H9 (cell line): ENCODE measurements around the gene EPAS1. TPM values are rescaled to one million over a fixed set of nuclear protein-coding genes. Genes with fewer than 3 reads are reported as not detected.

Source experiments
- DNase-seq: peaks from one replicate; pipeline ENCODE4 v3.0.0-alpha.2; 2017
- H2AFZ ChIP-seq: one replicate; pipeline ENCODE4 v1.6.1; 2013; ENCODE audit warnings: mild to moderate bottlenecking, low read length, control low read depth, moderate library complexity
- H2AK5ac ChIP-seq: 2 replicates; pipeline ENCODE4 v1.6.1; 2013; ENCODE audit warnings: low read length, control low read depth, mixed read lengths; ENCODE audit not compliant: insufficient read length
- H2BK120ac ChIP-seq: one replicate; pipeline ENCODE4 v1.6.1; 2013; ENCODE audit warnings: low read depth, mild to moderate bottlenecking, low read length, control low read depth, inconsistent platforms; ENCODE audit not compliant: poor library complexity, severe bottlenecking
- H2BK12ac ChIP-seq: 2 replicates; pipeline ENCODE4 v1.6.1; 2013; ENCODE audit warnings: low read length, control low read depth, mixed read lengths, low read depth; ENCODE audit not compliant: insufficient read length
- H2BK15ac ChIP-seq: 2 replicates; pipeline ENCODE4 v1.6.1; 2013; ENCODE audit warnings: low read depth, low read length, control low read depth
- H2BK20ac ChIP-seq: one replicate; pipeline ENCODE4 v1.6.1; 2013; ENCODE audit warnings: low read depth, mild to moderate bottlenecking, low read length, control low read depth, inconsistent platforms; ENCODE audit not compliant: poor library complexity, severe bottlenecking
- H2BK5ac ChIP-seq: 2 replicates; pipeline ENCODE4 v1.6.1; 2013; ENCODE audit warnings: low read length, control low read depth, mixed read lengths; ENCODE audit not compliant: insufficient read length
- H3K14ac ChIP-seq: 2 replicates; pipeline ENCODE4 v1.6.1; 2013; ENCODE audit warnings: low read length, control low read depth; ENCODE audit not compliant: insufficient read depth
- H3K18ac ChIP-seq: 2 replicates; pipeline ENCODE4 v1.6.1; 2013; ENCODE audit warnings: low read depth, mild to moderate bottlenecking, mixed read lengths, low read length, control low read depth; ENCODE audit not compliant: insufficient read length
- H3K23ac ChIP-seq: 2 replicates; pipeline ENCODE4 v1.6.1; 2013; ENCODE audit warnings: low read length, control low read depth, mixed read lengths, low read depth; ENCODE audit not compliant: insufficient read length
- H3K23me2 ChIP-seq: 2 replicates; pipeline ENCODE4 v1.6.1; 2013; ENCODE audit warnings: low read depth, mild to moderate bottlenecking, mixed read lengths, low read length, control low read depth; ENCODE audit not compliant: insufficient read length, poor library complexity, severe bottlenecking
- H3K27ac ChIP-seq: 2 replicates; pipeline ENCODE4 v1.5.1; 2013; ENCODE audit warnings: low read length, control low read depth, mixed read lengths, low read depth; ENCODE audit not compliant: insufficient read length
- H3K27me3 ChIP-seq: 2 replicates; pipeline ENCODE4 v1.6.1; 2013; ENCODE audit warnings: low read length, control low read depth, inconsistent platforms; ENCODE audit not compliant: insufficient read depth
- H3K4ac ChIP-seq: 2 replicates; pipeline ENCODE4 v1.6.1; 2013; ENCODE audit warnings: low read depth, mild to moderate bottlenecking, control low read depth, inconsistent platforms, low read length, moderate library complexity
- H3K4me1 ChIP-seq: 2 replicates; pipeline ENCODE4 v1.6.1; 2013; ENCODE audit warnings: low read length, control low read depth, inconsistent platforms; ENCODE audit not compliant: insufficient read depth
- H3K4me2 ChIP-seq: 2 replicates; pipeline ENCODE4 v1.6.1; 2013; ENCODE audit warnings: low read length, control low read depth, mixed read lengths; ENCODE audit not compliant: insufficient read length, insufficient read depth
- H3K56ac ChIP-seq: 2 replicates; pipeline ENCODE4 v1.6.1; 2013; ENCODE audit warnings: low read depth, mild to moderate bottlenecking, mixed read lengths, low read length, control low read depth; ENCODE audit not compliant: insufficient read length
- H3K79me1 ChIP-seq: 2 replicates; pipeline ENCODE4 v1.6.1; 2013; ENCODE audit warnings: low read depth, mild to moderate bottlenecking, moderate library complexity, low read length, control low read depth, inconsistent platforms; ENCODE audit not compliant: insufficient read depth, poor library complexity, severe bottlenecking
- H3K79me2 ChIP-seq: 2 replicates; pipeline ENCODE4 v1.6.1; 2013; ENCODE audit warnings: low read length, control low read depth, inconsistent platforms; ENCODE audit not compliant: insufficient read depth
- H3K9ac ChIP-seq: 2 replicates; pipeline ENCODE4 v1.6.1; 2013; ENCODE audit warnings: low read length, control low read depth, mixed read lengths; ENCODE audit not compliant: insufficient read length; ENCODE audit errors: extremely low read depth
- H3K9me3 ChIP-seq: one replicate; pipeline ENCODE4 v1.6.1; 2013; ENCODE audit warnings: low read depth, low read length, inconsistent platforms; ENCODE audit not compliant: control insufficient read depth
- H3T11ph ChIP-seq: one replicate; pipeline ENCODE4 v1.6.1; 2013; ENCODE audit warnings: mild to moderate bottlenecking, low read length, control low read depth, inconsistent platforms
- H4K20me1 ChIP-seq: one replicate; pipeline ENCODE4 v1.6.1; 2013; ENCODE audit not compliant: control insufficient read depth, insufficient read length, insufficient read depth
- H4K5ac ChIP-seq: 2 replicates; pipeline ENCODE4 v1.6.1; 2013; ENCODE audit warnings: low read depth, mild to moderate bottlenecking, mixed read lengths, low read length, control low read depth; ENCODE audit not compliant: insufficient read length
- H4K8ac ChIP-seq: replicated peaks from 2 replicates; pipeline ENCODE4 v1.6.1; 2013; ENCODE audit warnings: low read length, control low read depth, mixed read lengths, low read depth; ENCODE audit not compliant: insufficient read length
- H4K91ac ChIP-seq: 2 replicates; pipeline ENCODE4 v1.6.1; 2013; ENCODE audit warnings: low read depth, mild to moderate bottlenecking, moderate library complexity, mixed read lengths, low read length, control low read depth; ENCODE audit not compliant: insufficient read length
- H3K27ac Mint-ChIP-seq, 3 experiments: 2 replicates in 2 of 3; 3 replicates in 1 of 3; pipeline ENCODE4 v1.8.0; 2020 to 2021; ENCODE audit warnings: mixed read lengths in 3 of 3, mild to moderate bottlenecking in 1 of 3, moderate library complexity in 1 of 3
- H3K27me3 Mint-ChIP-seq: 2 replicates; pipeline ENCODE4 v1.8.0; 2021; ENCODE audit warnings: low read depth, mild to moderate bottlenecking, moderate library complexity, mixed read lengths
- H3K36me3 Mint-ChIP-seq, 3 experiments: 2 replicates in 2 of 3; 3 replicates in 1 of 3; pipeline ENCODE4 v1.8.0; 2020 to 2021; ENCODE audit warnings: low read depth in 3 of 3, mixed read lengths in 3 of 3; ENCODE audit not compliant: insufficient read depth in 1 of 3
- H3K4me1 Mint-ChIP-seq, 2 experiments: 2 replicates each; pipeline ENCODE4 v1.8.0; 2020; ENCODE audit warnings: mixed read lengths in 2 of 2
- H3K4me3 Mint-ChIP-seq, 2 experiments: 2 replicates in 1 of 2; 3 replicates in 1 of 2; pipeline ENCODE4 v1.8.0; 2020 to 2021; ENCODE audit warnings: mild to moderate bottlenecking in 2 of 2, mixed read lengths in 2 of 2, moderate library complexity in 1 of 2
- H3K9me3 Mint-ChIP-seq, 2 experiments: 2 replicates in 1 of 2; 3 replicates in 1 of 2; pipeline ENCODE4 v1.8.0; 2020; ENCODE audit warnings: mild to moderate bottlenecking in 2 of 2, mixed read lengths in 2 of 2, moderate library complexity in 1 of 2
- WGBS: extraction: QIAGEN DNeasy Blood & Tissue Kit; methylation state at CpG from one replicate; pipeline ENCODE4 v1.1.7; 2013; ENCODE audit warnings: missing lambda C conversion rate, low lambda C conversion rate, mixed read lengths; ENCODE audit not compliant: insufficient read length; ENCODE audit errors: extremely low coverage; 5-methylcytosine and 5-hydroxymethylcytosine counted together
- total RNA-seq: library from RNA; stranded (reverse); gene quantifications from 2 replicates; pipeline ENCODE4 v1.2.1, GENCODE V29; 2021
- TF ChIP-seq, protein P1 (sequence below): fragments of 200-600 bp; sonication (generic); conservative IDR thresholded peaks from 3 replicates; pipeline ENCODE4 v1.8.0; 2021; ENCODE audit warnings: antibody characterized with exemption, mild to moderate bottlenecking

Gene EPAS1
- total RNA-seq, 1 experiment from 2014 or later: 1.1 TPM

DNA sequence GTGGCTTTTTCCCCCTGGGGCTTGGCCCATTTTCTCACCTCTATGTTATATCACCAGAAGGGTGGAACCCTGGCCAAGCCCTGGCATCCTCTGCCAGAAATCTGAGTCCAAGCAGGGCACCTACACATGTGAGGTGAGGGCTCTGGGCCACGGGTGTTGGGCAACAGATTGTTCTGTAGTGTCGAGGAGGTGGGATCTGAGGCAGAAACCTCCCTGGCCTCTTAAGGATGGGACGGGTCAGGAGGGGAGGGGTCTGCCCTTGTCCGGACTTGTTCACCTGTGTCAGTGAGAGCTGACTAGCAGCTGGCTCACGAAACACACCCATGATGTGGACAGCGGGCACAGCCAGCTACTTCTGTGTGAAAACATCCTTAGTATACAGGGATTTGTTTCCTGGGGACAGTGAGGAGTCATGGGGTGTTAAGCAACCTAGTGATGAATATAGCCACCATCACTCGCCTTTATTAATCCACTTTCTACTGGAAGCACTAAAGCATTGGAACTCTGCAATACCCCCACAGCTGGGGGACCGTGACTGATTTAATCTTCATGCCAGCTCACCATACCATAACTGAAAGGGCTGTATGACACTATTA, 35.6 kb downstream of the EPAS1 start:
- no peak overlapping the region for H4K91ac ChIP-seq
- H2BK15ac ChIP-seq: no peak overlapping the region
- H3K9me3 Mint-ChIP-seq: no peaks in the 10 kb centered on the region
- H3K27ac Mint-ChIP-seq: no peak overlapping the region
- no peaks in the 10 kb centered on the region for H3K79me2 ChIP-seq
- no peak for DNase-seq
- H3K27ac ChIP-seq: no peak overlapping the region
- no peak overlapping the region for H4K5ac ChIP-seq
- no peak overlapping the region for H2BK120ac ChIP-seq
- no peak overlapping the region for H2BK20ac ChIP-seq
- no peak overlapping the region for H3K4me2 ChIP-seq
- H3K4me3 Mint-ChIP-seq: no peak overlapping the region
- H3K27me3 Mint-ChIP-seq: peaks cover 31% of the 10 kb centered on the region
- no peak overlapping the region for H3K9ac ChIP-seq
- TF ChIP-seq, protein P1, sequence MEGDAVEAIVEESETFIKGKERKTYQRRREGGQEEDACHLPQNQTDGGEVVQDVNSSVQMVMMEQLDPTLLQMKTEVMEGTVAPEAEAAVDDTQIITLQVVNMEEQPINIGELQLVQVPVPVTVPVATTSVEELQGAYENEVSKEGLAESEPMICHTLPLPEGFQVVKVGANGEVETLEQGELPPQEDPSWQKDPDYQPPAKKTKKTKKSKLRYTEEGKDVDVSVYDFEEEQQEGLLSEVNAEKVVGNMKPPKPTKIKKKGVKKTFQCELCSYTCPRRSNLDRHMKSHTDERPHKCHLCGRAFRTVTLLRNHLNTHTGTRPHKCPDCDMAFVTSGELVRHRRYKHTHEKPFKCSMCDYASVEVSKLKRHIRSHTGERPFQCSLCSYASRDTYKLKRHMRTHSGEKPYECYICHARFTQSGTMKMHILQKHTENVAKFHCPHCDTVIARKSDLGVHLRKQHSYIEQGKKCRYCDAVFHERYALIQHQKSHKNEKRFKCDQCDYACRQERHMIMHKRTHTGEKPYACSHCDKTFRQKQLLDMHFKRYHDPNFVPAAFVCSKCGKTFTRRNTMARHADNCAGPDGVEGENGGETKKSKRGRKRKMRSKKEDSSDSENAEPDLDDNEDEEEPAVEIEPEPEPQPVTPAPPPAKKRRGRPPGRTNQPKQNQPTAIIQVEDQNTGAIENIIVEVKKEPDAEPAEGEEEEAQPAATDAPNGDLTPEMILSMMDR: no peak
- H3K56ac ChIP-seq: no peak overlapping the region
- no peaks in the 10 kb centered on the region; the same call in 1 of the 2 replicates for H3K27me3 ChIP-seq
- no peak overlapping the region for H2BK5ac ChIP-seq
- no peak overlapping the region for H3K23ac ChIP-seq
- WGBS: no CpG with 5 or more reads among the region's 8 CpGs
- no peak overlapping the region for H2AFZ ChIP-seq
- no peaks in the 10 kb centered on the region for H4K20me1 ChIP-seq
- H3K18ac ChIP-seq: no peak overlapping the region
- no peaks in the 10 kb centered on the region for H3K36me3 Mint-ChIP-seq
- H3K9me3 ChIP-seq: no peaks in the 10 kb centered on the region
- no peak overlapping the region for H2BK12ac ChIP-seq
- H3K23me2 ChIP-seq: no peaks in the 10 kb centered on the region
- H3T11ph ChIP-seq: no peak overlapping the region
- H3K14ac ChIP-seq: no peak overlapping the region
- no peaks in the 10 kb centered on the region for H3K79me1 ChIP-seq
- H4K8ac ChIP-seq: no peak overlapping the region
- H3K4me1 ChIP-seq: peaks cover 10% of the 10 kb centered on the region; the same call in 1 of the 2 replicates
- H3K4me1 Mint-ChIP-seq: peaks cover 35 to 39% of the 10 kb centered on the region in 2 experiments
- no peak overlapping the region for H2AK5ac ChIP-seq
- H3K4ac ChIP-seq: no peak overlapping the region
